GM21619 (cell line): ENCODE measurements around the gene NLRP4.
"Not testable (repeated sequence)": the region's sequence is repeated elsewhere in the genome, so short reads cannot be mapped to it uniquely, and the experiment has no call there.

Experiments
- ATAC-seq: cut with Tn5 transposase; IDR thresholded peaks from one replicate; pipeline ENCODE4 v1.9.1; 2021; ENCODE audit not compliant: unreplicated experiment

Gene NLRP4

DNA sequence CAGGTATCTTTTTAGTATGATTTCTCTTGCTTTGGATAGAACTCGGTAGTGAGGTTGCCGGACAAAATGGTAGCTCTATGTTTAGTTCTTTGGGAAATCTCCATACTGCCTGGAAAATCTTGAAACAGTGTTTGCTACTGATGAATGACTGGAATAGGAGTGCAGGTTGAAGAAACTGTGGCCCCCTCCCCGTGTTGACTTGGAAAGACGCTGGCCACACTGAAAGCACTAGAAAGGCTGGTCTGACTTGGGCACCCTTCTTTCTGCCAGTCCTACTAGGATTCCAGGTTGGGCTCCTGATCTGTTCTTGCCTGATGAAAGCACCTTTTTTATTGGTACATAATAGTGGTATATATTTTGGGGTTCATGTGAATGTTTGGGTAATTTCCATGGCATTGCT, 46.3 kb downstream of the NLRP4 start:
- ATAC-seq = no peak

DNA sequence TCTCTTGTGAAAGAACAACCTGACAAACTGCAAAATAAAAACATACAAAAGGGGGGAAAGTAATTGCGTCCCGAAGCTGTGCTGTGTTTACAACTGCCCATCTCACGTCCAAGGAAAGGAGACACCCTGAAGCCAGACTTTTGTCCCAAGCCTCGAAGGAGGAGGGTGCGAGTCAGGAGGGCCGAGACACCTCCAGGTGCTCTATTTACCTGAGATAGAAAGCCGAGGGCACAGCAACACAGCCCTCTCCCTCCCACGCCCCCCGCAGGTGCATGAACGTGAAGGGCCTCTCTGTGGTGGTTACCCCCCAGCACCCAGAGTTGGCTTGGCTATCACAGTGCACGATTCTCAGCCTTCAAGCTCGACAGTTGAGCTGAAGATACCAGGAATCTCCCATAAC, 62.6 kb downstream of the NLRP4 start:
- no peak for ATAC-seq

DNA sequence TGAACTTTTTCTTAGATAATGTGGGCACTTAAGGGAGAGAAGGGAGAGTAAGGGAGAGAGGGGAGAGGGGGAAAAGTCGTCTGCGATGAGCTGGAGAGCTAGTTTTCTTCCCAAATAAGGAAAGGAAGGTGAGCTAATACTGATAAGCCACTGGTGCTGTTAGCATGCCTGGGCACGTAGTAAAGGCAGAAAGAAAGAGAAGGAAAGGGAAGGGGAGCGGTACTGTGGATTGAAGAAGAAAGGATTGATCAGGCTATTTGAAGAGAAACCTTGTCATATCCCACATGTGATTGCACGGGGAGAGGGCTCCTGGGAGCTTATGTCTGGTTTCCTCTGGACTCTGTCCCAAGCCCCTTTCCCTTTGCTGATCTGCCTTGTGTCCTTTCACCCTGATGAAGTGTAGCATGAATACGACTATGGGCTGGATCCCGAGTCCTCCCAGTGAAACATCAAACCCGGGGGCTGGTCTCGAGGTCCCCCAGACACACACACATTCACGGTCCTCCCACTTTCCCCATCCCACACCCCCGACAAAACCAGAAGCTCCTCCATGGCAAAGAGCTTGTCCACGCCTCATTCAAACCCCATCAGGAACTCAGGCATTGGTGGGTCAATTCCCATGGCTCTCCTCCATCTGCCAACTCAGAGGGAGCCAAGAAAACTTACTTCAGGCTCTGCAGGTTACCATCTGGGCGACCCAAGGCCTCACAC, 65.2 kb downstream of the NLRP4 start:
- no peak for ATAC-seq

DNA sequence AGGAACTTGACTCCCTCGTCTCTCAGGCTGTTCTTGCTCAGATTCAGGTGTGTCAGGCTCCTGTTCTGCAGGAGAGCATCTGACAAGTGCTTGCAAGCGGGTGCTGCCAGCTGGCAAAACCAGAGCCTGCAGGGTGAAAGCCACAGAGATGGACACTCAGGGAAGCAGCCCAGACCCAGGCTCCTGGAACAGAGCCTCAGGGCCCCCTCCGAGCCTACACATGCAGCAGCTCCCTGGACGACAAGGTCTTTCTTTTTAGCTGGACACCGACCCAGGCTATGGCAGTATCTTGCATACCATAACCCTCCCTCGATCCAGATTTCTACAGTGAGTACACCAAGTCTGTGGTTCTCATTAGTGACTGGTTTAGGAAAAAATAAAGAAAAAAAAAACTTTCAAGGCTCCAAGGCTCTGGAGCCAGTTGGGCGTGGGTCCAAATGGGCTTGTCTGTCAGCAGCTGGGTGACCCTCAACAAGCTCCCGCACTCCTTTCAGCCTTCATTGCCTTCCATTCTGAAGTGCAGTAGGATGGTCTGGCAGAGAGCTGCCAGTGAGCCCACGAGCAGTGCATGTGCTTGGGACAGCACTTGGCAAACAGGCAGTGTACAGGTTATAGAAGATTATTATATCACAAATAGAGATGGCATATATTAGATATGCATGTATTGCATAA, 65.9 kb downstream of the NLRP4 start:
- no peak for ATAC-seq

DNA sequence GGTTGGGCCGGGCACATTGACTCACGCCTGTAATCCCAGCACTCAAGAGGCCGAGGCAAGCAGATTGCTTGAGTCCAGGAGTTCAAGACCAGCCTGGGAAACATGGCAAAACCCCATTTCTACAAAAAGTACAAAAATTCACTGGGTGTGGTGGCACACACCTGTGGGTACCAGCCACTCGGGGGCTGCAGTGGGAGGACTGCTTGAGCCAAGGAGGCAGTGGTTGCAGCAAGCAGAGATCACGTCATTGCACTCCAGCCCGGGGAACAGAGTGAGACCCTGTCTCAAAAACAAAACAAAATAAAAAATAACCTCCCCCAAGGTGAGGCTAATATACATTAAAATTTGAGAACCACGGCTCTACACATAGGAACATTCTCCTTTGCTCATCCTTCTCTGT, 70.9 kb downstream of the NLRP4 start:
- ATAC-seq = no peak

DNA sequence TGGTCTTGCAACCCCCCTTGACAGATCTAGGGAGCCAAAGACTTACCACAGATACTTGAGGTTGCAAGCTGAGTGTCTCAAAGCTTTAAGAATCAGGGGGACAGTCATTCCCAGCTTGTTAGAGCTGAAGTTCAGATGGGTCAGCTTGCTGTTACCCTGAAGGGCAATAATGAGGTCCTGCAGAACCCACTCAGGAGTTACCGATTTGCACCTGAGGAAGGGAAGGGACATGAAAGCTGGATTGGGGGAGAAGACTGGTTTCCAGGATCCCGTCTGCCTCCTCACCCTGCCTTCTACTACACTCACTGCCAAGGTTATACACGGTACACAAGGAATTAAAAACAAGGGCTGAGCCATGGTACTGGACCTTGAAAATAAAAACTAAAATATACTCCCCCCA, 71.4 kb downstream of the NLRP4 start:
- no peak for ATAC-seq

DNA sequence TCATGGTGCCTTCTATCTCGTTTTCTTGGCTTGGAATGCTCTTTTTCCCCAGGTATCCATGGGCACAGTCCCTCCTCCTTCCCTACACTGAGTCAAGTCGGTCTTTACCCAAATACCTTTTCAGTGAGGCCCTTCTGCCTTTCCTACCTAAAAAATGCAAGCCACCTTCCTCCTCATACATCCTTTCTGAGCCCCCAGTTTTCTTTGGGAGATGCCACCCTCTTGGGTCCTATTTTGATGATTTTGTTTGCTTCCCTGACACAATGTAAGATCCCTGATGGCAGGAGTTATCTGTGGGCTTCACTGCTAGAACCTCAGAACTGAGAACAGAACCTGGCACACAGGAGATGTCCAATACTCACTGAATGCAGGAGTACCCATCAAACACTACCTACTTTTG, 73.5 kb downstream of the NLRP4 start:
- ATAC-seq = no peak

DNA sequence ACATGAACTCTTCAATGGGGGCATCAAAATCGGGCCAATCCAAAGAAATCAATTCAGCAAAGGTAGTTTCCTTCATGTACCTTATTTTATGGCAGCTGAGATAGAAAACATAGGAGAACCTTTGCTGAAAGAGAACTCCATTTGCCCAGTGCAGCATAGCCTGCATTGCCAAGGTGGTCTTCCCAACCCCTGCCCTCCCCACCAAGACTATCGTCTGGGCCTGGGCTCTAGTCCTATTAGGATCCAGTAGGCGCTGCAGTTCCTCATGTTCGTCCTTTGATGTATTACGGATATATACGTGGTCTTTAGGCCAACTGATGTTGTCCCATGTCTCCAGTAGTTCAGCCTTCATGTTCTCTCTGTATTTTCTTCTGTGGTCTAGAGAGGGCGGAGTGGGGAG, 76.6 kb downstream of the NLRP4 start:
- no peak for ATAC-seq

DNA sequence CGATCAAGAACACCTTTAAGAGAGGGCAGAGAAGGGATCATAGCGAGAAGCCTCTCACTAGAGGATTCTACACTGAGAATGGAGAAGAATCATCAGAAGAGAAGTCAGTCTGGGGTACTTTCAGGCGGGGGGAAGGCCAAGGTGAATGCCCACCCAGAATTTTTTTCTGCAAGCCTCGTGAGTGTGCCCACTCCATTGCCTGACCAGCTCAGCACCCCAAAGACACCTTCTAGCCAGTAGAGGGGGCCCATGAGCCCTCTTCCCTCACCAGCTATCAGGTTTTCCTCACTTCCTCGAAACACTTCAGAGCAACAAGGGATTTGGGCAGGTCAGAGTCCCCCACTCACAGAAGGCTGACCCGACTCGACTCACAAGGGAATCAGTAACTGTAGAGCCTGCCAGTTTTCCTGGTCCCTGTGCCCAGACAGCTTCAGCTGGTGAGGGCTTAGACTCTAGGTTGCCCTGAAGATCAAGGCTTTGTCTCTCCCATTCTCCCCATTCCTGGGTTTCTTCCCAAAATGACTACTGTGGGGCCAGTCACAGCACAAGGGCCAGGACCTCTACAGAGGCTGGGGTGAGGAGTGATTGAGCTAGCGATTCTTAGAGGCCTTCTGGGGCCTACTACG, 77.4 kb downstream of the NLRP4 start:
- no peak for ATAC-seq

DNA sequence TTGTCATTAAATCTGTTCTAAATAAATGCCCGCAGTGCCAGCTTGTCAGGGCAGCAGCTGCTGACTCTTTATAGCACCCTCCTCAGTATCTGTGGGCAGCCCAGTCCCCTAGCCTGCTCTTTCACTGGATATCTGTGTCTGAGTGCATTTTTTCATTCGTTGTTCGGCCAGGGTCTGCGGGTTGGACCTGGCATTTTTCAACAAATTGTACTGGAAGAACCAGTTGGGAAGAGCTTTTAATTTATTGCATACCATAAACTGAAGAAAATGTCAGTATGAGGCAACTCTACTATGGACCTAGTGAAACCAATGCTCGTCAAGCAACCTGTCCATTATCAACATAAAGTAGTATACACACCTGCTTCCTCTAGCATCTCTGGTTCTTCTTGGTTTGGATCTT, 87.2 kb downstream of the NLRP4 start:
- ATAC-seq = no peak

DNA sequence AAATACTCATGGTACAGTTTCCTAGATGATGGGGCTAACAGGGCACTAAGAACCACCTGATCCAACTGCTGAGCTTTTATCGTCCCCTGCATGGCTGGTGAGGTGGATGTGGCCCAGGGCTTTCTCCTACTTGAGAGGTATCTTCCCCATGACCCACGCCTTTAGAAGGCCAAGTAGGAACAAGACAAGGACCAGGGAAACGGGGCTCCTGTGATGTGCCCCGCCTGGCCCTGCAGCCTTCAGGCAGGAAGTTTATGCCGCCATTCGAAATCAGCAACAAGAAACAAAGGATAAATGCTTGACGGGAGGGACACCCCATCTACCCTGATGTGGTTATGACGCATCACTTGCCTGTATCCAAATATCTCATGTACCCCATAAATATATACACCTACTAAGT, 91.7 kb downstream of the NLRP4 start:
- ATAC-seq = no peak

DNA sequence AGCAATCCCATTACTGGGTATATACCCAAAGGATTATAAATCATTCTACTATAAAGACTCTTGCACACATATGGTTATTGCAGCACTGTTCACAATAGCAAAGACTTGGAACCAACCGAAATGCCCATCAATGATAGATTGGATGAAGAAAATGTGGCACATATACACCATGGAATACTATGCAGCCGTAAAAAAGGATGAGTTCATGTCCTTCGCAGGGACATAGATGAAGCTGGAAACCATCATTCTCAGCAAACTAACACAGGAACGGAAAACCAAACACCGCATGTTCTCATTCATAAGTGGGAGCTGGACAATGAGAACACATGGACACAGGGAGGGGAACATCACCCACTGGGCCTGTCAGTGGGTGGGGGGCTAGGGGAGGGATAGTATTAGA, 92.9 kb downstream of the NLRP4 start:
- not testable (repeated sequence) for ATAC-seq

DNA sequence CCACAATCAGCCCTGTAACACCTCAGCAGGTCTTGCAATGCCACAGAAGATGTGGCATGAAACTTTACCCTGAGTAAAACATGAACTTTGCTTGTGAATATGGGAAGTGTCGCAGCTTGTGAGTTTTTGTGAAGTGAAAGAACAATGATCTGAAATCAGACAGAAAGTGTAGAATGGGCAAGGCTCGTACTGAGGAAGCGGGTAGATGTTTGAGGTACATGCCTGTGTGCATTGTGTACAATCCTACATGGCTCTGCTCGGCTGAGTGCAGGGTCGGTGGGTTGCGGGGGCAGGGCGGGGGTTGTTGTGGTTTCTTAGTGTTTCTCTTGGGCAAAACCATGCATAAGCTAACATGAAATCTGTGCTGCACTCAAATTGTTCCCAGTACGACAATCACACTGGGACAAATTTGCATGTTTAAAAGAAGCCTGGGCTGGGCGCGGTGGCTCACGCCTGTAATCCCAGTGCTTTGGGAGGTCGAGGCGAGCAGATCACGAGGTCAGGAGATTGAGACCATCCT, 94.7 kb downstream of the NLRP4 start:
- no peak for ATAC-seq
